Hematopoietic multipotent progenitor cell (in vitro differentiated cells): Measurements from ENCODE around the gene SYT7. TPM values are rescaled to one million over a fixed set of nuclear protein-coding genes. Genes with fewer than 3 reads are reported as not detected.

Experiments used
- DNase-seq, 3 donors: peaks; one replicate each; pipeline ENCODE4 v3.0.0-alpha.2; 2011 to 2015; ENCODE audit warnings: low read depth in 2 of 3, low spot score in 2 of 3
- total RNA-seq: library from RNA; depleted of rRNA; stranded (reverse); fragments of >200 nt; gene quantifications from one replicate; pipeline ENCODE4 v1.2.3, GENCODE V29; 2012

The SYT7 gene
- total RNA-seq, 1 donor, result 0.27 TPM

- DNase-seq, result no peak
These were observed 6.0 kb upstream of the SYT7 start for GRCh38 chr11:61586792-61587430.

GRCh38 chr11:61585115-61585514, 4.2 kb upstream of the SYT7 start:
- no peak for DNase-seq

- DNase-seq, result no peak
These were observed 1.1 kb upstream of the SYT7 start for GRCh38 chr11:61581931-61582330.

- no peak for DNase-seq
These were observed 496 bp downstream of the SYT7 start for GRCh38 chr11:61580271-61580888.

GRCh38 chr11:61579676-61580270, 1.1 kb downstream of the SYT7 start:
- no peak for DNase-seq

- no peak for DNase-seq
These were observed 1.8 kb downstream of the SYT7 start for GRCh38 chr11:61578819-61579675.

- DNase-seq, result no peak
These were observed 3.3 kb downstream of the SYT7 start for GRCh38 chr11:61577383-61578118.

- no peak for DNase-seq
These were observed 4.7 kb downstream of the SYT7 start for GRCh38 chr11:61575886-61576861.

GRCh38 chr11:61574611-61575010, 6.3 kb downstream of the SYT7 start:
- DNase-seq, result no peak

- DNase-seq, result no peak
These were observed 8.0 kb downstream of the SYT7 start for GRCh38 chr11:61572913-61573312.

- no peak for DNase-seq
These were observed 9.0 kb downstream of the SYT7 start for GRCh38 chr11:61571869-61572268.

- no peak for DNase-seq
These were observed 9.5 kb downstream of the SYT7 start for GRCh38 chr11:61571337-61571736.

- no peak for DNase-seq
These were observed 11.2 kb downstream of the SYT7 start for GRCh38 chr11:61569701-61570100.

- DNase-seq, result no peak
These were observed 11.9 kb downstream of the SYT7 start for GRCh38 chr11:61569018-61569417.

GRCh38 chr11:61567286-61568061, 13.4 kb downstream of the SYT7 start:
- peak; percentile 48 to 89 (median 85) for DNase-seq

- no peak for DNase-seq
These were observed 15.8 kb downstream of the SYT7 start for GRCh38 chr11:61564936-61565696.

GRCh38 chr11:61560751-61561150, 20.1 kb downstream of the SYT7 start:
- no peak for DNase-seq

- DNase-seq, result no peak
These were observed 24.3 kb downstream of the SYT7 start for GRCh38 chr11:61556621-61557020.
